GM19455 (cell line): ENCODE measurements around the gene MALT1.
A peak's percentile ranks its signal among the peaks of the same experiment; 100 is the strongest.
"Not testable (repeated sequence)": the region's sequence is repeated elsewhere in the genome, so short reads cannot be mapped to it uniquely, and the experiment has no call there.

Experiments used
- ATAC-seq: cut with Tn5 transposase; IDR thresholded peaks from one replicate; pipeline ENCODE4 v1.9.1; 2021; ENCODE audit not compliant: unreplicated experiment

The MALT1 gene

GRCh38 chr18:58653144-58653722 lies 18.0 kb upstream of the MALT1 start:
- not testable (repeated sequence) for ATAC-seq

DNA sequence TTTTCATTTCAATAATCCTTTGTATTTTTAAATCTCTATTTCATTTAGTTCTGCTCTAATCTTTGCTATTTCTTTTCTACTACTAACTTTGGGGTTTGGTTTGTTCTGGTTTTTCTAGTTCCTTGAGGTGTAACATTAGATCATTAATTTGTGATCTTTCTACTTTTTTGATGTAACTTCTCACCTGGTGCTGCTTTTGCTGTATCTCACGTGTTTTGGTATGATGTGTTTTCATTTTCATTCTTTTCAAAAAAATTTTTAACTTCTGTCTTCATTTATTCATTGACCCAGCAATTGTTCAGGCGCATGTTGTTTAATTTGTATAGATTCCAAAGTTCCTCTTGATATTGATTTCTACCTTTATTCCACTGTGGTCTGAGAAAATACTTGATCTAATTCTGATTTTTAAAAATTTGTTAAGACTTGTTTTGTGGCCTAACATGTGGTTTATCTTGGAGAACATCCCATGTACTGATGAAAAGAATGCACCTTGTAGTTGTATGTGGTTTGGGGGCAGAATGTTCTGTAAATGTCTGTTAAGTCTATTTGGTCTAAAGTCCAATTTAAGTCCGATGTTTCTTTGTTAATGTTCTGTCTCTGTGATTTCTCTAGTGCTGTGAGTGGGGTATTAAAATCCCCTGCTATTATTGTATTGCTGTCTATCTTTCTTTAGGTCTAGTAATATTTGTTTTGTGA lies 17.3 kb upstream of the MALT1 start:
- no peak for ATAC-seq

GRCh38 chr18:58654896-58655614 lies 16.2 kb upstream of the MALT1 start:
- ATAC-seq = no peak

DNA sequence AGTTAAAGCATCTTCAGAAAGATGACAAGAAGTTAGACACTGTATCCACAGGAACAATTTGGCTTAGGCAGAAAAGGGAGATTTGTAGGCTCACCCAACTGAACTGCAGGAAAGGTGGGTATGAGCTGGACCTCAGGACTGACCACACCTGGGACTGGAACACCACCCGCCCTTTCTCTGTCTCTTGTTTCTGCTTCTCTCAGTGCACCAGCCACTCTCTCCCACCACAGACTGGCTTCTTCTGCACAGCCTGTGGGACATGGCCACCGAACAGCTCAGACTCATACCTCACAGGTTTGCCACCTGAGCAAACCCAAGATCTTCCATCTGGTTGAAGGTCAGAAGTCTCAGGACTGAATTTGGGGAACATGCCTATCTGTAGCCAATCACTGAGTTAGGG lies 14.2 kb upstream of the MALT1 start:
- no peak for ATAC-seq

- no peak for ATAC-seq
Observed at GRCh38 chr18:58657494-58657893, 13.8 kb upstream of the MALT1 start.

DNA sequence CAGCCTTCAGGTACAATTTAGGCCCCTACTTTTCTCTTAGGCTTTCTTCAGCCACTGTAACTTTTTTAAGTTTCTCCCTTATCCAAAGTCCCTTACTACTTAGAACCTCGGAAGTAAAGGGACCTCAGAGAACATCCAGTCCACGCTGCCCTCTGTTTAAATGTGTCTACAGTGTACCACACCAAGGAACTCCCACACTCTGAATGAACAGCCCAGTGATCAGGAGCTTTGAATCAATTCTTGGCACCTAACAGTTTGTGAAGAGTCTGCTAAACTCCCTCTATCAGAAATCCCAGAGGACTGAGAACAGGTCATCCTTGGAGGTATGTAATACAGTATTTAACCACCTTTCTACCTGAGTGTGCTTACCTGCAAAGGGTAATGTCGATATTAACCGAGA lies 11.6 kb upstream of the MALT1 start:
- ATAC-seq = no peak

DNA sequence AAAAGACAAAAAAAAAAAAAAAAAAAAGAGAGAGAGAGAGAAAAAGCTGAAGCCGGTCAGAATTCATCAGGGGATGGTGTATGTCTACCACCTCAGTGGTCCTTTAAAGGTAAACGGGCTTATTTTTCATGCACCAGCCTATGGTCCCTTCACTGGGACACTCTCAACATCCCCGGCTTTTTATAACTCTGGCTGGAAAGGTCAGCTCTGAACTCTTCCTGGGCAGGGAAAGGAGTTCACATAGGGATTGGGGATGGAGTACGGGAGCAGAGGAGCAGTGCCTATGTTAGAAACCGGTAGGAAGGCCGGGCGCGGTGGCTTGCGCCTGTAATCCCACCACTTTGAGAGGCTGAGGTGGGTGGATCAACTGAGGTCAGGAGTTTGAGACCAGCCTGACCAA lies 10.3 kb upstream of the MALT1 start:
- no peak for ATAC-seq

GRCh38 chr18:58661423-58661822 lies 9.8 kb upstream of the MALT1 start:
- no peak for ATAC-seq

DNA sequence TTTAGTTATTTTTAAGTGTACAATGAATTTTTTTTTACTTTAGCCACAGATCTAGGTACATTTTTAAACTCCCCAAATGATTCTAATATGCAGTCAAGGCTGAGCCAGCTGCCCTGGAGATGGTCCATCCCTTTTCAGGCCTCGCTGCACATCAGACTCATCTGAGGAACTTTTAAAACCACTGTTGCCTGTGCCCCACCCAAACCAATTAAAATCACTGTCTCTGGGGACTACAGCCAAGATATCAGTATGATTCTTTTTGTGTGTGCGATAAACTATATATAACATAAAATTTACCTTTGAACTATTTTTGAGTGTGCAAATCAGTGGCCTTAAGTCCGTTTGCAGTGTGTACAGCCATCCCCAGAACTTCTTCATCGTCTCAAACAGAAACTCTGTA lies 9.1 kb upstream of the MALT1 start:
- ATAC-seq = no peak

GRCh38 chr18:58666176-58666575 lies 5.1 kb upstream of the MALT1 start:
- no peak for ATAC-seq

DNA sequence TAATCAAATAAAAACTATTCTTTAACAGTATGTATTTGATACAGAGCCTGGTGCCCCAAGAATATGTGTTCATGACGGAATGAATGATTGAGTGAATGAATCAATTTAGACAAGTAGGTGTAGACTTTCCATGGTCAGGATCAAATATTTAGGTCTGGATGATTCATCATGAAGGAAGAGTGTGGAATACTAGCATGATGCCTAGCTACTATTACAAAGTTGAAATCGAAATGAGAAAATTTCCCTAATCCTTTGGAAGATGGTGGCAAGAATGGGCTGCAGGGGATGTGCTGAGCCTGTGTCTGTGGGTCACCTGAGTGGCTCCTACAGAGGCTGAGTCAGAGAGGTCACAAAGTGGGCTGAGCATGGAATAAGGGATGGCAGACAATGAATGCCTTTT lies 3.1 kb upstream of the MALT1 start:
- ATAC-seq = no peak

GRCh38 chr18:58668897-58669296 lies 2.4 kb upstream of the MALT1 start:
- no peak for ATAC-seq

DNA sequence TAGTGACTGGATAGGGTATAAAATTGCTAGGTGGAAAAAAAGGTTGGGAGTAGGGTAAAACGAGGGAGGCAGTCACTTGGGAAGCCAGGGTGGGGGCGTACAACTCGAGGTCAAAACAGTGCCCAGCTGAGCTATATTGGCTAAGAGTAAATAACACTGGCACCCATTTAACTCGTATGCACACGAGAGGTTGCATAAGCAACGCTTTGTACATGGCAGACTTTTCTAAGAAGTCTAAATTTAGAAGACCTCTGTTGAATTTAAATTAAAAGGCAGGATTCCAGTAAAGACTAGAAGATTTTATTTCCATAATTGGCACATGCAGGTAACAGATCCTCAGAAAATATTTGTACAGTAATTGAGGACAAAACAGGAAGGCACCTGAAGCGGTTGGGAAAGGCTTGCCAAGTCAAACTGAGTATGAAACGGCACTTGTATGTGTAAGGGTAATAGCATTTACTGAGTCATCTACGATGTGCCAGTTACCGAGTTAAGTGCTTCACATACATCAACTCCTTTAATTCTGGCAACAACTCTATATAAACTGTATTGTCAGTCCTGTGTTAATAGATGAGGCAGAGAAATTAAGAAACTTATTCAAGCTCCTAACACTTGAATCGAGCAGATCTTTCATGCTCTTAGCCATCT lies 1.4 kb upstream of the MALT1 start:
- ATAC-seq = no peak

DNA sequence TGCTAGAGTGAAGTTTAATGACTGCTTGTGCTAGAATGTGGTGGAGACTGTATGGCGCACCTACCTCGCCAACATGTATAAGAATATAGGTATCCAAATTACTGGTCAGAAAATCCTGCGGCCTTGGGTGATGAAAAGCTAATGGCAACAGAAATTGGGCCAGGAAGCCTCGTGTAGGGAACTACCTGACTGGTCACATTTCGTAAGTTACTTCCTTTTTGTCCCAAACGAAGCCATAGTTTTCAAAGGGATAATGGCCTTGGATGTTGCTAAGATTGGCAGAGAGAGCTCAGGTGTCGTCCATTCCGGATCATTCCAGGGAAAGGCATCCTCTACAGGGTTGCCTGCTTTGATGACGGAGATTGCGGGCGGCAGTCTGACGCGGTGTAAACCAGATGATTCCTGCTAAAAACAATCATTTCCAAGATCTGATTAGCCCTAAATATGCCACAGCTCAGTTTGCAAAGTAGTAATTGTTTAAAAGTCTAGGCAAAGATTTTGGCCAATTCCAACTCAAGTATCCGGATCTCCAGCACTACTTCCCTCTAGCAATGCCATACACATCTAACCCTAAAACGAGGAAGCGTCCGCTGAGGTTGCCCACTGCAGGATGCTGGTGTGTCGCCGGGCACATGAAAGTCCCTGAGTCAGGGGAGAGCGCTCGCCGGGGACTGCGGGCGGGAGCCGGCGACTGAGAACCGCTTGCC lies 708 bp upstream of the MALT1 start:
- ATAC-seq = peak; percentile 0

DNA sequence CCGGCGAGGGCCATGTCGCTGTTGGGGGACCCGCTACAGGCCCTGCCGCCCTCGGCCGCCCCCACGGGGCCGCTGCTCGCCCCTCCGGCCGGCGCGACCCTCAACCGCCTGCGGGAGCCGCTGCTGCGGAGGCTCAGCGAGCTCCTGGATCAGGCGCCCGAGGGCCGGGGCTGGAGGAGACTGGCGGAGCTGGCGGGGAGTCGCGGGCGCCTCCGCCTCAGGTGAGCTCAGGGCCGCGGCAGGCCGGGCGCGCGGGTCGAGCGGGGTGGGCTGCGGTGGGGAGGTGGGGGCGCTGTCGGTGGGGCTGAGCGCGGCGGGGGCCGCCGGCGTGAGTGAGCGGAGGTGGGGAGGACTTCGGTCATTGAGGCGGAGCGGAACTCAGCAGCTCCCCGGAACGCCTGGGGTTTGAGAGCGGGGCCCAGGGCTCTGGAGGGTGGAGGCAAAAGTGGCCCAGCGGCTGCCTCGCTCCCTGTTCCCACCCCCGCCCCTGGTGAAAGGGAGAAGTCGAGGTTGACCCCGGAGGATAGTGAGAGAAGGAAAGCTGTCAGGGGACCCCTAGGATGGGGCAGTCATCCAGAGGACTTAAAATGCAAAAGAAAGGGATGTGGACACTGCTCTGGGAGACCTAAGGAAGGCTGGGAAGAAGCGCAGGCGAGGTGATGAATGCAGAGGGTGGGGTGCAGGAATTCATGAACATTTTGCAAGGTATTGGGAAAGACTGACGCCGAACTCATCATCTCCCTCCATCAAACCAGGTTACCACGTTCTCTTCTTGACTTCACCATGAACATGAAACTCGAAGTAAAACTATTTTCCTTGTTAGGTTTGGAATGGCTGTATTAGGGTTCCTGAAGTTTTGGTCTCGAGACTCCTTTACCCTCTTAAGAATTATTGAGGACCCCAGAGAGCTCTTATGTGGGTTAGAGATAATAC lies 633 bp downstream of the MALT1 start:
- ATAC-seq = peak; percentile 29

DNA sequence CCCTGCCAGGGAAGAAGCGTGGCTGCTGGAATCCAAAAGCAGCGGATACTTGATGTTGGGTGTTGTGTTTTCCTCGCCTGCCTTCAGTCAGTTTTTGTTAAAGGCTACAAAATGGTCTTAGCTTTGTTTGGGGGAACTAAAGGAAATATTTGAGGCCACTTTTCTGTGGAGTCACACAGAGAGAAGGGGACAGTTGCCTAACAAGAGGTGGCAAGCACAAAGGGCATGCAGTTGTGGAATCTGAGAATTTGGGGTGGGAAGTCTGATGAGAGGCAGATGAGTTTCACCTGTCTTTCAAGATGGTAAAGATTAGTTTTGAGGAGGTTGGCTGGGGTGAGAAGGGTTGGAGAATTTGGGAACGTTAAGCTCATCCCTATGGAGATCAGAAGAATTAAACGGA lies 2.9 kb downstream of the MALT1 start:
- ATAC-seq = no peak

DNA sequence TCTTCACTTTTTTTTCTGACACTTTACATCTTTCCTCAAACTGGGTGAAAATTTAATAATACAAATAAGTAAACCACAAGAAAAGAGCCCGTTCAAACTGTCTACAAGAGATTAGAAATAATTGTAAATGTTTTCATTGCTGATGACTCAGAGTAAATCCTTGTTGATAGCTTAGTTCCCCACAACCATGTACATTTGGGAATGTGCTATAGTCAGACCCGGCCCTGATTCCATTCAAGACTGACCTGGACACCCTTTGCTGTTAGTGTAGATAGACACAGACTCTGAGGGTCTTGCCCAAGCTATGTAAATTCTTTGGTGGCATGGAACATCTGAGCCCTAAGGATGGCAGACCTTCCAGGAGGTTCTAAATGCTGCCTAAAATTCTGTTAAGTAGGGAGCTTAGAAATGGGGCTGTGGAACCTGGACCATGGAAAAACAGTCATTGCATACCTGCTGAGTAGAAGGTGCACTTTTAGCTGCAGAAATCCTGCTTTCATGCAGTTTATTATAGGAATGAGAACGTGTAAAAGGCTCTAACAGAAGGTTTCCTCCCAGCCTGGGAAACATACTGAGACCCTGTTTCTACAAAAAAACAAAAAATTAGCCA lies 3.7 kb downstream of the MALT1 start:
- ATAC-seq = no peak

DNA sequence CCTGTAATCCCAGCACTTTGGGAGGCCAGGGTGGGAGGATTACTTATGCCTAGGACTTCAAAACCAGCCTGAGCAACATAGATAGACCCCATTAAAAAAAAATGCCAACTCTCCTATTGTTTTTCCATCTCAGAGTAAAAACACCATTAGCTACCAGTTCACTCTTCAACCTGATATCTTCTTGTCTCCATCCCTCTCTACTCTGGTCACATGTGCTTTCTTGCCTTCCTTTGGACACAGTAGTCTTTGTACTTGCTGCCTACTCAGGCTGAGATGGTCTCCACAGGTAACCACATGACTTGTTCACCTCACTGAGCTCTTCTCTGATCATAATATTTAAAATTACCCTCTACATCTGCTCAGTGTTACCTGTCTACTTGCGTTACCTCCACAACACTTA lies 5.0 kb downstream of the MALT1 start:
- no peak for ATAC-seq

GRCh38 chr18:58682429-58683069 lies 11.3 kb downstream of the MALT1 start:
- ATAC-seq = no peak
